IMR-90 (cell line): ENCODE measurements around the gene XKRX. TPM values are rescaled to one million over a fixed set of nuclear protein-coding genes. Genes with fewer than 3 reads are reported as not detected.

ENCODE experiments used
- ATAC-seq: fragments of 200-7000 bp; cut with Tn5 transposase; 2 replicates; pipeline ENCODE4 v1.9.1; 2020; ENCODE audit warnings: low read depth, mild to moderate bottlenecking, moderate library complexity
- BruUV-seq: library from RNA; stranded (reverse); fragments of 400-500 nt; replicated peaks from 2 replicates; lab custom pipeline; 2021; lab: Mats Ljungman, UMichigan
- CTCF ChIA-PET: fragments of 300-600 bp; formaldehyde crosslinking; extraction: SDS; loops from one replicate; lab custom pipeline; 2021; ENCODE audit warnings: antibody characterized with exemption; lab: Yijun Ruan, JAX
- POLR2A ChIA-PET: fragments of 300-600 bp; sonication (Branson Sonifier 250); formaldehyde crosslinking; loops from one replicate; lab custom pipeline; 2022; ENCODE audit warnings: antibody characterized with exemption; ENCODE audit not compliant: unreplicated experiment; lab: Charles Lee
- DNase-seq: peaks from one replicate; pipeline ENCODE4 v3.0.0; 2013
- H2AFZ ChIP-seq: replicated peaks from 2 replicates; pipeline ENCODE3; 2013; ENCODE audit warnings: low read length, mild to moderate bottlenecking; ENCODE audit not compliant: poor library complexity
- H2AK5ac ChIP-seq: 2 replicates; pipeline ENCODE4 v1.6.1; 2013; ENCODE audit warnings: low read depth, low read length, inconsistent platforms
- H2AK9ac ChIP-seq: replicated peaks from 2 replicates; pipeline ENCODE3; 2013; ENCODE audit warnings: mild to moderate bottlenecking, low read depth, low read length, moderate library complexity; ENCODE audit not compliant: poor library complexity
- H2BK120ac ChIP-seq: 2 replicates; pipeline ENCODE4 v1.6.1; 2013; ENCODE audit warnings: low read depth, low read length, inconsistent platforms
- H2BK15ac ChIP-seq: 3 replicates; pipeline ENCODE4 v1.6.1; 2013; ENCODE audit warnings: low read depth, low read length, inconsistent platforms
- H2BK20ac ChIP-seq: 2 replicates; pipeline ENCODE4 v1.6.1; 2013; ENCODE audit warnings: low read depth, mild to moderate bottlenecking, inconsistent platforms, low read length, moderate library complexity
- H2BK5ac ChIP-seq: 2 replicates; pipeline ENCODE4 v1.6.1; 2013; ENCODE audit warnings: mild to moderate bottlenecking, low read depth, low read length, inconsistent platforms; ENCODE audit not compliant: poor library complexity, severe bottlenecking
- H3K14ac ChIP-seq: replicated peaks from 2 replicates; pipeline ENCODE4 v1.6.1; 2013; ENCODE audit warnings: low read depth, low read length, inconsistent platforms
- H3K18ac ChIP-seq: 2 replicates; pipeline ENCODE4 v1.6.1; 2013; ENCODE audit warnings: low read depth, low read length, control low read depth
- H3K23ac ChIP-seq: 2 replicates; pipeline ENCODE4 v1.6.1; 2013; ENCODE audit warnings: low read depth, low read length, inconsistent platforms
- H3K27ac ChIP-seq: 2 replicates; pipeline ENCODE4 v1.5.1; 2013; ENCODE audit warnings: mild to moderate bottlenecking, control low read depth, low read length; ENCODE audit not compliant: insufficient read depth
- H3K27me3 ChIP-seq: 2 replicates; pipeline ENCODE4 v1.6.1; 2013; ENCODE audit warnings: low read length; ENCODE audit not compliant: control insufficient read depth, insufficient read depth
- H3K36me3 ChIP-seq: 2 replicates; pipeline ENCODE4 v1.6.1; 2013; ENCODE audit warnings: low read length, mixed read lengths; ENCODE audit not compliant: control insufficient read depth, insufficient read depth
- H3K4ac ChIP-seq: 2 replicates; pipeline ENCODE4 v1.6.1; 2013; ENCODE audit warnings: low read depth, low read length, inconsistent platforms
- H3K4me1 ChIP-seq: 2 replicates; pipeline ENCODE4 v1.6.1; 2013; ENCODE audit warnings: low read length, mixed read lengths; ENCODE audit not compliant: control insufficient read depth, insufficient read depth
- H3K4me2 ChIP-seq: 2 replicates; pipeline ENCODE4 v1.6.1; 2013; ENCODE audit warnings: low read depth, mild to moderate bottlenecking, control low read depth, low read length, moderate library complexity
- H3K4me3 ChIP-seq: 2 replicates; pipeline ENCODE4 v1.5.1; 2013; ENCODE audit warnings: low read depth, mild to moderate bottlenecking, control low read depth, low read length, moderate library complexity; ENCODE audit not compliant: insufficient read depth
- H3K56ac ChIP-seq: 2 replicates; pipeline ENCODE4 v1.6.1; 2013; ENCODE audit warnings: low read length, inconsistent platforms; ENCODE audit not compliant: insufficient read depth; ENCODE audit errors: extremely low read depth
- H3K79me1 ChIP-seq, 2 experiments: 2 replicates each; pipeline ENCODE4 v1.6.1; 2013; ENCODE audit warnings: low read length in 2 of 2, inconsistent platforms in 1 of 2, low read depth in 1 of 2
- H3K9ac ChIP-seq: 2 replicates; pipeline ENCODE4 v1.6.1; 2013; ENCODE audit warnings: low read depth, low read length, control low read depth
- H3K9me1 ChIP-seq: 2 replicates; pipeline ENCODE4 v1.6.1; 2013; ENCODE audit warnings: low read length, inconsistent platforms; ENCODE audit not compliant: insufficient read depth
- H3K9me3 ChIP-seq: 2 replicates; pipeline ENCODE4 v1.6.1; 2013; ENCODE audit warnings: low read length; ENCODE audit not compliant: control insufficient read depth, insufficient read depth
- H4K20me1 ChIP-seq: 2 replicates; pipeline ENCODE4 v1.6.1; 2013; ENCODE audit warnings: low read length, inconsistent platforms; ENCODE audit not compliant: insufficient read depth
- H4K5ac ChIP-seq: 2 replicates; pipeline ENCODE4 v1.6.1; 2013; ENCODE audit warnings: mild to moderate bottlenecking, low read depth, low read length, control low read depth
- H4K8ac ChIP-seq, 2 experiments: 2 replicates each; pipeline ENCODE4 v1.6.1; 2013; ENCODE audit warnings: low read depth in 2 of 2, low read length in 2 of 2, control low read depth in 1 of 2, inconsistent platforms in 1 of 2
- H4K91ac ChIP-seq: 2 replicates; pipeline ENCODE4 v1.6.1; 2013; ENCODE audit warnings: low read depth, low read length, inconsistent platforms; ENCODE audit not compliant: insufficient read depth
- BHLHE40 ChIP-seq: fragments of 150-350 bp; IDR thresholded peaks from 2 replicates; pipeline ENCODE4 v1.6.1; 2016; ENCODE audit warnings: mild to moderate bottlenecking, low read depth, low read length
- CEBPB ChIP-seq: IDR thresholded peaks from 2 replicates; pipeline ENCODE4 v1.6.1; 2012; ENCODE audit warnings: low read depth, low read length, improper control_type of control experiment
- FOS ChIP-seq: fragments of 150-350 bp; IDR thresholded peaks from 2 replicates; pipeline ENCODE4 v1.6.1; 2016; ENCODE audit warnings: low read depth, low read length
- MAZ ChIP-seq: IDR thresholded peaks from 2 replicates; pipeline ENCODE4 v1.6.1; 2012; ENCODE audit warnings: low read depth, mild to moderate bottlenecking, low read length, improper control_type of control experiment, moderate library complexity, borderline replicate concordance
- NFE2L2 ChIP-seq: fragments of 150-350 bp; IDR thresholded peaks from 2 replicates; pipeline ENCODE4 v1.6.1; 2016; ENCODE audit warnings: low read depth, mild to moderate bottlenecking, low read length
- RAD21 ChIP-seq: IDR thresholded peaks from 2 replicates; pipeline ENCODE4 v1.6.1; 2012; ENCODE audit warnings: low read length, improper control_type of control experiment
- RFX5 ChIP-seq: IDR thresholded peaks from 2 replicates; pipeline ENCODE4 v1.8.0; 2012; ENCODE audit warnings: low read depth, mild to moderate bottlenecking, low read length, moderate library complexity
- SMC3 ChIP-seq: fragments of 150-350 bp; IDR thresholded peaks from 2 replicates; pipeline ENCODE4 v1.6.1; 2016; ENCODE audit warnings: low read depth, mild to moderate bottlenecking, antibody characterized with exemption, low read length, moderate library complexity
- WGBS, 2 experiments: methylation state at CpG; one replicate each; pipeline versions ENCODE4 v1.1.5 to v1.1.7; 2013; ENCODE audit warnings: missing lambda C conversion rate in 2 of 2; ENCODE audit not compliant: insufficient read length in 1 of 2; ENCODE audit errors: extremely low coverage in 2 of 2; 5-methylcytosine and 5-hydroxymethylcytosine counted together
- dilution Hi-C: fragments of 300-500 bp; cut with HindIII; formaldehyde crosslinking; loops from one replicate; pipeline ENCODE4 v1.14.3; 2018; ENCODE audit warnings: low sequenced_read_pairs; ENCODE audit not compliant: unreplicated experiment
- in situ Hi-C: fragments of 300-500 bp; cut with MboI; formaldehyde crosslinking; loops from 3 replicates; pipeline ENCODE4 v1.14.3; 2019; ENCODE audit warnings: low sequenced_read_pairs, inconsistent platforms, mixed read lengths
- intact Hi-C: fragments of 100-400 bp; cut with micrococcal nuclease; formaldehyde crosslinking; loops from 2 replicates; pipeline ENCODE4 v1.10.0; 2022
- polyA plus RNA-seq, 3 experiments: library from polyadenylated mRNA; depleted of rRNA; stranded (reverse); fragments of >200 nt; gene quantifications; 2 replicates each; pipeline ENCODE4 v1.2.3, GENCODE V29; 2012; ENCODE audit warnings: low replicate concordance in 1 of 3
- total RNA-seq: library from RNA; depleted of rRNA; stranded (reverse); fragments of >200 nt; gene quantifications from 2 replicates; pipeline ENCODE4 v1.2.3, GENCODE V29; 2012

XKRX gene
- total and polyA plus RNA-seq, 2 of the 4 experiments (the other 2 are of a cell fraction): 0.39 to 0.90 TPM

- Histone ChIP-seq H3K27me3 (peaks cover 2% of the 10 kb centered on the region), H3K9me1 (peaks cover 3% of the 10 kb centered on the region; the same call in 1 of the 2 replicates), H3K36me3 (no peaks in the 10 kb centered on the region), H3K9ac (no peak overlapping the region), H4K8ac (no peak overlapping the region), H4K5ac (no peak overlapping the region), H3K9me3 (no peaks in the 10 kb centered on the region), H3K56ac (no peak overlapping the region), H2BK5ac (no peak overlapping the region), H2BK120ac (no peak overlapping the region), H3K27ac (no peak overlapping the region), H3K79me1 (no peaks in the 10 kb centered on the region), H4K20me1 (no peaks in the 10 kb centered on the region), H3K4me3 (no peak overlapping the region), H3K4ac (no peak overlapping the region), H4K91ac (0 out of 2 replicates have a peak overlapping the region, but pooled peaks have one; percentile 12), H2BK15ac (no peak overlapping the region), H2AFZ (no peak overlapping the region), H3K14ac (no peak overlapping the region), H3K4me1 (peaks cover 2% of the 10 kb centered on the region; the same call in 1 of the 2 replicates), H3K18ac (no peak overlapping the region), H3K23ac (no peak overlapping the region), H3K4me2 (no peak overlapping the region), H2BK20ac (no peak overlapping the region), H2AK5ac (no peak overlapping the region), H2AK9ac (no peak overlapping the region)
- POLR2A ChIA-PET: no interaction called here
- dilution Hi-C loops (no loop called here), intact Hi-C loops (no loop called here), in situ Hi-C loops (no loop called here)
- 94% methylated on average over 2 of the region's 5 CpGs; no CpG with 5 or more reads in 1 of the 2 experiments for WGBS, 2 experiments
- BruUV-seq: no TSS peak
- no peak for TF ChIP-seq NFE2L2
- TF ChIP-seq CEBPB: no peak
- no peak for TF ChIP-seq RFX5
- TF ChIP-seq BHLHE40: no peak
- TF ChIP-seq SMC3: no peak
- TF ChIP-seq MAZ: no peak
- TF ChIP-seq RAD21: no peak
- TF ChIP-seq FOS: no peak
- DNase-seq (no peak), ATAC-seq (no peak)
- CTCF ChIA-PET: interaction anchor here (0.5 kb wide), 1 partner anchor 201 kb away, joined by 5 read pairs; no protein-coding TSS in a partner anchor
These were observed 58.2 kb downstream of the XKRX start for GRCh38 chrX:100870527-100870926.
